A549 treated with AZD9567 at 1 μM for 4 hours (cell line): ENCODE measurements around the gene IL13RA2. TPM values are rescaled to one million over a fixed set of nuclear protein-coding genes. Genes with fewer than 3 reads are reported as not detected.

Experiments used
- total RNA-seq: library from RNA; stranded (reverse); fragments of 200-300 nt; extraction: Qiagen RNA extraction; gene quantifications from 5 replicates; pipeline ENCODE4 v1.2.3, GENCODE V29; 2022; ENCODE audit not compliant: insufficient read depth

IL13RA2 gene
- 0.06 to 0.12 TPM (median 0.11 TPM) in 3 of 5 replicates, not detected in the others for total RNA-seq

GRCh38 chrX:115017455-115017854 lies at the start of gene IL13RA2:
TSS of gene IL13RA2 (minus strand) at chrX:115017616. CDS start at chrX:115017269, 347 bp downstream.

Other genes with a start within 250 kb of the IL13RA2 start
- gene RBMXL3, start 171.8 kb upstream of the IL13RA2 start, total RNA-seq = not detected in 5 replicates
- 0.01 to 0.02 TPM (median 0.02 TPM) in 3 of 5 replicates, not detected in the others for gene LRCH2, start 216.5 kb upstream of the IL13RA2 start, total RNA-seq